ENCODE measurements around the gene TEX47.

TEX47 gene

DNA sequence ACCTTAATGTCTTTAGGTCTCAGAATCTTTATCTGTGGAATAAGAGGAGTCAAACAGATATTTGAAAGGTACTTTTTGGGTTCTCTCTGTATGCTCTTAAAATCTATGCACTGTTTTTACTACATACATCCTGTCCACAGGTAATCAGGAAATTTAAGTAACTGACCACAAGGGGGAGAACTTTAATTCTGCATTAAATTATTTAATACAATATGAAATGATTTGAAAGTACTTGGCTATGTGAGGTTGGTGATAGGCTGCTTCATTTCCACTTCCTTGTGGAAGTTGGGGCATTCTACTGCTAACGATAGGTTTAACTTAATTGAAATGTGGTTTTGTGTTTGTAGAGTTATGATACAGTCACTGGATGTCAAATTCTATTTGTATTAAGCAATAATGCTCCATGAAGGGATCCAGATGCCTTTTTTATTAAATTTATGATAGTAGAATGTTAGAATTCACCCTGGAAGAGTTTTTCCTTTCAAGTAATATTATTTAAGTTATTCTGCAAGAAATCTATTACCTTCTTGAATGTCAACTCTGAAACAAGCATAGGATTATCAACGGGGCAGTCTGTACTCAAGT, 6.0 kb downstream of the TEX47 start:
- TF ChIP-seq ELF4 (IDR thresholded peaks at IDR 0.05), result no peak
- TF ChIP-seq NFRKB (IDR thresholded peaks at IDR 0.05), result no peak
- TF ChIP-seq FOXA1 (IDR thresholded peaks at IDR 0.05), result no peak
- TF ChIP-seq LEF1 (IDR thresholded peaks at IDR 0.05; ENCODE audit: borderline replicate concordance), result no peak
- TF ChIP-seq FOXK2 (IDR thresholded peaks at IDR 0.05), result no peak
- no peak for TF ChIP-seq BHLHE40 (IDR thresholded peaks at IDR 0.05; ENCODE audit: borderline replicate concordance)
- TF ChIP-seq HDGF (IDR thresholded peaks at IDR 0.05; ENCODE audit: borderline replicate concordance), result no peak
- TF ChIP-seq CTBP1 (IDR thresholded peaks at IDR 0.05; ENCODE audit: borderline replicate concordance), result no peak
- TF ChIP-seq ARNT (IDR thresholded peaks at IDR 0.05), result no peak
- TF ChIP-seq L3MBTL2 (conservative IDR thresholded peaks at IDR 0.05), result no peak
- no peak for TF ChIP-seq FOXM1 (IDR thresholded peaks at IDR 0.05; ENCODE audit: borderline replicate concordance)
- TF ChIP-seq, protein P1, sequence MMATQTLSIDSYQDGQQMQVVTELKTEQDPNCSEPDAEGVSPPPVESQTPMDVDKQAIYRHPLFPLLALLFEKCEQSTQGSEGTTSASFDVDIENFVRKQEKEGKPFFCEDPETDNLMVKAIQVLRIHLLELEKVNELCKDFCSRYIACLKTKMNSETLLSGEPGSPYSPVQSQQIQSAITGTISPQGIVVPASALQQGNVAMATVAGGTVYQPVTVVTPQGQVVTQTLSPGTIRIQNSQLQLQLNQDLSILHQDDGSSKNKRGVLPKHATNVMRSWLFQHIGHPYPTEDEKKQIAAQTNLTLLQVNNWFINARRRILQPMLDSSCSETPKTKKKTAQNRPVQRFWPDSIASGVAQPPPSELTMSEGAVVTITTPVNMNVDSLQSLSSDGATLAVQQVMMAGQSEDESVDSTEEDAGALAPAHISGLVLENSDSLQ (IDR thresholded peaks at IDR 0.05), result no peak
- no peak for TF ChIP-seq SP1 (IDR thresholded peaks at IDR 0.05)
- no peak for TF ChIP-seq SUZ12 (IDR thresholded peaks at IDR 0.05)
- TF ChIP-seq ZNF384 (IDR thresholded peaks at IDR 0.05), result no peak
- TF ChIP-seq TARDBP (IDR thresholded peaks at IDR 0.05), result no peak
- CTCF ChIA-PET, result interaction anchor here (0.6 kb wide), 1 partner anchor 71 kb away, joined by 4 read pairs; no protein-coding TSS in a partner anchor
- POLR2A ChIA-PET, result no interaction called here
- DNase-seq (ENCODE audit: extremely low spot score), result no peak

- no peak for TF ChIP-seq L3MBTL2 (conservative IDR thresholded peaks at IDR 0.05)
- TF ChIP-seq, protein P1 (IDR thresholded peaks at IDR 0.05), result peak; percentile 54
- TF ChIP-seq FOXK2 (IDR thresholded peaks at IDR 0.05), result no peak
- TF ChIP-seq ARNT (IDR thresholded peaks at IDR 0.05), result no peak
- TF ChIP-seq CTBP1 (IDR thresholded peaks at IDR 0.05; ENCODE audit: borderline replicate concordance), result no peak
- TF ChIP-seq ELF4 (IDR thresholded peaks at IDR 0.05), result no peak
- no peak for TF ChIP-seq TARDBP (IDR thresholded peaks at IDR 0.05)
- no peak for TF ChIP-seq ZNF384 (IDR thresholded peaks at IDR 0.05)
- DNase-seq (ENCODE audit: extremely low spot score), result no peak
- ChIA-PET CTCF (no interaction called here), POLR2A (no interaction called here)
Observed at GRCh38 chr7:88787777-88788176, 7.8 kb downstream of the TEX47 start.

- POLR2A ChIA-PET, result no interaction called here
- TF ChIP-seq L3MBTL2 (conservative IDR thresholded peaks at IDR 0.05) (no peak), HDGF (IDR thresholded peaks at IDR 0.05; ENCODE audit: borderline replicate concordance) (no peak), LEF1 (IDR thresholded peaks at IDR 0.05; ENCODE audit: borderline replicate concordance) (no peak), TARDBP (IDR thresholded peaks at IDR 0.05) (no peak), NFRKB (IDR thresholded peaks at IDR 0.05) (no peak), ARNT (IDR thresholded peaks at IDR 0.05) (no peak), FOXM1 (IDR thresholded peaks at IDR 0.05; ENCODE audit: borderline replicate concordance) (no peak), FOXK2 (IDR thresholded peaks at IDR 0.05) (no peak), ZNF384 (IDR thresholded peaks at IDR 0.05) (no peak), ELF4 (IDR thresholded peaks at IDR 0.05) (no peak), SP1 (IDR thresholded peaks at IDR 0.05) (no peak), CTBP1 (IDR thresholded peaks at IDR 0.05; ENCODE audit: borderline replicate concordance) (no peak), SUZ12 (IDR thresholded peaks at IDR 0.05) (no peak), FOXA1 (IDR thresholded peaks at IDR 0.05) (no peak), BHLHE40 (IDR thresholded peaks at IDR 0.05; ENCODE audit: borderline replicate concordance) (no peak)
- TF ChIP-seq, protein P1 (IDR thresholded peaks at IDR 0.05), result no peak
- CTCF ChIA-PET, result no interaction called here
- DNase-seq (ENCODE audit: extremely low spot score), result no peak
Observed at GRCh38 chr7:88775838-88776237, 19.7 kb downstream of the TEX47 start.

DNA sequence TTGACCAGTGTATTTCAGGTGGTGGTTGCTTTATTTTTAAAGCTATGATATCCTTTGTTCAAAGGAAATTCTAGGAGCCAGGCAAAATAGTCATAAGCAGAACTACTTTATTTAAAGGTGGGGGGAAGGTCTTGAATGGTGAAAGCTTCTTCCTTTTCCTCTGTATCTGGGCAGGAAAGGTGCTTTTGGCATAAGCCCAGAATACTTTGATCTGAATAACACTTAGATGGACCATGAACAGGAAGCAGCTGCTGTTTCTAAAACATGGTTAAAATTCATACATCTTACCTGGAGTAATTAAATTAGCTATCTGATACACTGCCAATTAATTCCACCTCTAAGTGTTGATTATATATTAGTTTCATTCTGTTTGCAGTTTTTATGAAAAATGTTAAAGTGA, 22.8 kb downstream of the TEX47 start:
- ChIA-PET CTCF (no interaction called here), POLR2A (no interaction called here)
- TF ChIP-seq ELF4 (IDR thresholded peaks at IDR 0.05), result no peak
- no peak for TF ChIP-seq SP1 (IDR thresholded peaks at IDR 0.05)
- TF ChIP-seq, protein P1 (IDR thresholded peaks at IDR 0.05), result no peak
- DNase-seq (ENCODE audit: extremely low spot score), result no peak

- CTCF ChIA-PET, result interaction anchor here (0.6 kb wide), 1 partner anchor 580 kb away, joined by 3 read pairs; no protein-coding TSS in a partner anchor
- TF ChIP-seq, protein P1 (IDR thresholded peaks at IDR 0.05), result no peak
- TF ChIP-seq NFRKB (IDR thresholded peaks at IDR 0.05), result no peak
- TF ChIP-seq LEF1 (IDR thresholded peaks at IDR 0.05; ENCODE audit: borderline replicate concordance), result no peak
- TF ChIP-seq FOXA1 (IDR thresholded peaks at IDR 0.05), result no peak
- TF ChIP-seq ZNF384 (IDR thresholded peaks at IDR 0.05), result no peak
- TF ChIP-seq ELF4 (IDR thresholded peaks at IDR 0.05), result no peak
- no peak for TF ChIP-seq L3MBTL2 (conservative IDR thresholded peaks at IDR 0.05)
- no peak for TF ChIP-seq BHLHE40 (IDR thresholded peaks at IDR 0.05; ENCODE audit: borderline replicate concordance)
- no peak for TF ChIP-seq CTBP1 (IDR thresholded peaks at IDR 0.05; ENCODE audit: borderline replicate concordance)
- POLR2A ChIA-PET, result no interaction called here
- no peak for DNase-seq (ENCODE audit: extremely low spot score)
Observed at GRCh38 chr7:88771417-88771816, 24.1 kb downstream of the TEX47 start.
